SK-N-SH treated with all-trans-retinoic acid at 6 μM for 48 hours (cell line): ENCODE measurements around the gene DDIT4L.

Source experiments
- ARNTL ChIP-seq: fragments of 450-650 bp; formaldehyde crosslinking; IDR thresholded peaks from 2 replicates; pipeline ENCODE4 v1.5.0; 2020; ENCODE audit warnings: low read depth, mild to moderate bottlenecking, moderate library complexity, borderline replicate concordance
- BACH2 ChIP-seq: fragments of 250-450 bp; sonication (Bioruptor Pico); IDR thresholded peaks from 2 replicates; pipeline ENCODE4 v1.9.0; 2021; ENCODE audit warnings: mild to moderate bottlenecking, borderline replicate concordance
- GLIS3 ChIP-seq: fragments of 250-450 bp; sonication (Bioruptor Pico); IDR thresholded peaks from 2 replicates; pipeline ENCODE4 v1.5.0; 2020; ENCODE audit warnings: mild to moderate bottlenecking, moderate library complexity
- ISL1 ChIP-seq: fragments of 250-450 bp; sonication (Bioruptor Pico); IDR thresholded peaks from 2 replicates; pipeline ENCODE4 v2.1.2; 2022; ENCODE audit warnings: mild to moderate bottlenecking, moderate library complexity
- RARB ChIP-seq: fragments of 250-450 bp; sonication (Bioruptor Pico); IDR thresholded peaks from 2 replicates; pipeline ENCODE4 v1.8.0; 2021; ENCODE audit warnings: mild to moderate bottlenecking, moderate library complexity
- TCF4 ChIP-seq: fragments of 250-450 bp; sonication (Bioruptor Pico); IDR thresholded peaks from 2 replicates; pipeline ENCODE4 v1.8.0; 2021; ENCODE audit warnings: mild to moderate bottlenecking, moderate library complexity, borderline replicate concordance
- TOX ChIP-seq: fragments of 250-450 bp; sonication (Bioruptor Pico); IDR thresholded peaks from 2 replicates; pipeline ENCODE4 v1.8.0; 2021; ENCODE audit warnings: mild to moderate bottlenecking, moderate library complexity, borderline replicate concordance
- ZFP30 ChIP-seq: fragments of 450-650 bp; formaldehyde crosslinking; IDR thresholded peaks from 2 replicates; pipeline ENCODE4 v1.5.0; 2022; ENCODE audit warnings: mild to moderate bottlenecking, moderate library complexity
- TF ChIP-seq, protein P1 (sequence below): fragments of 250-450 bp; sonication (Bioruptor Pico); IDR thresholded peaks from 2 replicates; pipeline ENCODE4 v1.5.1; 2020; ENCODE audit warnings: low read depth, mild to moderate bottlenecking, moderate library complexity
- TF ChIP-seq, protein P2 (sequence below): fragments of 250-450 bp; sonication (Bioruptor Pico); IDR thresholded peaks from 2 replicates; pipeline ENCODE4 v1.5.1; 2021; ENCODE audit warnings: mild to moderate bottlenecking, moderate library complexity
- TF ChIP-seq, protein P3 (sequence below): fragments of 250-450 bp; sonication (Bioruptor Pico); IDR thresholded peaks from 2 replicates; pipeline ENCODE4 v1.5.0; 2020; ENCODE audit warnings: mild to moderate bottlenecking, moderate library complexity
- TF ChIP-seq, protein P4 (sequence below): fragments of 250-450 bp; sonication (Bioruptor Pico); IDR thresholded peaks from 2 replicates; pipeline ENCODE4 v1.8.0; 2021; ENCODE audit warnings: low read depth, mild to moderate bottlenecking, moderate library complexity, borderline replicate concordance

DNA sequence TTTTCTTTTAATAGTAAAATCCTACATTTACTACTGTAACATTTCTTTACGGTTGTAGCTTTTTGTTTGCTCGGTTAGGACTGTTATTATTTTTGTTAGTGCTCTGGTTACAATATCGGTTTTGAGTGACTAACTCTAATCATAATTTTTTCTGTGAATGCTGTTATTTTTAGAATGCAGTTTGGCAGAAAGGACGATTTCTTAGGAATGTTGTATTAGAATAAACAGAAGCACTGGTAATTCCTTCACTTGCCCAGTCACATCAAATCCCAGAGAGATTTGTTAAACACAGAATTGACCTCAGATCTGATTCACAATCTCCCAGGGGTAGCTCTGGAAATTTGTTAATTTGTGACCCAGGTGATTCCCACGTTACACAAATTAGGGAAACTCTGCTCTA, 21.7 kb downstream of the DDIT4L start:
- TF ChIP-seq TCF4 (CRISPR knock-in tag) (no peak), GLIS3 (CRISPR knock-in tag) (no peak), TOX (CRISPR knock-in tag) (no peak), ARNTL (CRISPR knock-in tag) (no peak), ISL1 (CRISPR knock-in tag) (no peak), RARB (no peak), ZFP30 (CRISPR knock-in tag) (no peak), BACH2 (CRISPR knock-in tag) (no peak)
- TF ChIP-seq, protein P1, sequence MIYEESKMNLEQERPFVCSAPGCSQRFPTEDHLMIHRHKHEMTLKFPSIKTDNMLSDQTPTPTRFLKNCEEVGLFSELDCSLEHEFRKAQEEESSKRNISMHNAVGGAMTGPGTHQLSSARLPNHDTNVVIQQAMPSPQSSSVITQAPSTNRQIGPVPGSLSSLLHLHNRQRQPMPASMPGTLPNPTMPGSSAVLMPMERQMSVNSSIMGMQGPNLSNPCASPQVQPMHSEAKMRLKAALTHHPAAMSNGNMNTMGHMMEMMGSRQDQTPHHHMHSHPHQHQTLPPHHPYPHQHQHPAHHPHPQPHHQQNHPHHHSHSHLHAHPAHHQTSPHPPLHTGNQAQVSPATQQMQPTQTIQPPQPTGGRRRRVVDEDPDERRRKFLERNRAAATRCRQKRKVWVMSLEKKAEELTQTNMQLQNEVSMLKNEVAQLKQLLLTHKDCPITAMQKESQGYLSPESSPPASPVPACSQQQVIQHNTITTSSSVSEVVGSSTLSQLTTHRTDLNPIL (CRISPR knock-in tag) = no peak
- TF ChIP-seq, protein P2, sequence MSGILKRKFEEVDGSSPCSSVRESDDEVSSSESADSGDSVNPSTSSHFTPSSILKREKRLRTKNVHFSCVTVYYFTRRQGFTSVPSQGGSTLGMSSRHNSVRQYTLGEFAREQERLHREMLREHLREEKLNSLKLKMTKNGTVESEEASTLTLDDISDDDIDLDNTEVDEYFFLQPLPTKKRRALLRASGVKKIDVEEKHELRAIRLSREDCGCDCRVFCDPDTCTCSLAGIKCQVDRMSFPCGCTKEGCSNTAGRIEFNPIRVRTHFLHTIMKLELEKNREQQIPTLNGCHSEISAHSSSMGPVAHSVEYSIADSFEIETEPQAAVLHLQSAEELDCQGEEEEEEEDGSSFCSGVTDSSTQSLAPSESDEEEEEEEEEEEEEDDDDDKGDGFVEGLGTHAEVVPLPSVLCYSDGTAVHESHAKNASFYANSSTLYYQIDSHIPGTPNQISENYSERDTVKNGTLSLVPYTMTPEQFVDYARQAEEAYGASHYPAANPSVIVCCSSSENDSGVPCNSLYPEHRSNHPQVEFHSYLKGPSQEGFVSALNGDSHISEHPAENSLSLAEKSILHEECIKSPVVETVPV = no peak
- TF ChIP-seq, protein P3, sequence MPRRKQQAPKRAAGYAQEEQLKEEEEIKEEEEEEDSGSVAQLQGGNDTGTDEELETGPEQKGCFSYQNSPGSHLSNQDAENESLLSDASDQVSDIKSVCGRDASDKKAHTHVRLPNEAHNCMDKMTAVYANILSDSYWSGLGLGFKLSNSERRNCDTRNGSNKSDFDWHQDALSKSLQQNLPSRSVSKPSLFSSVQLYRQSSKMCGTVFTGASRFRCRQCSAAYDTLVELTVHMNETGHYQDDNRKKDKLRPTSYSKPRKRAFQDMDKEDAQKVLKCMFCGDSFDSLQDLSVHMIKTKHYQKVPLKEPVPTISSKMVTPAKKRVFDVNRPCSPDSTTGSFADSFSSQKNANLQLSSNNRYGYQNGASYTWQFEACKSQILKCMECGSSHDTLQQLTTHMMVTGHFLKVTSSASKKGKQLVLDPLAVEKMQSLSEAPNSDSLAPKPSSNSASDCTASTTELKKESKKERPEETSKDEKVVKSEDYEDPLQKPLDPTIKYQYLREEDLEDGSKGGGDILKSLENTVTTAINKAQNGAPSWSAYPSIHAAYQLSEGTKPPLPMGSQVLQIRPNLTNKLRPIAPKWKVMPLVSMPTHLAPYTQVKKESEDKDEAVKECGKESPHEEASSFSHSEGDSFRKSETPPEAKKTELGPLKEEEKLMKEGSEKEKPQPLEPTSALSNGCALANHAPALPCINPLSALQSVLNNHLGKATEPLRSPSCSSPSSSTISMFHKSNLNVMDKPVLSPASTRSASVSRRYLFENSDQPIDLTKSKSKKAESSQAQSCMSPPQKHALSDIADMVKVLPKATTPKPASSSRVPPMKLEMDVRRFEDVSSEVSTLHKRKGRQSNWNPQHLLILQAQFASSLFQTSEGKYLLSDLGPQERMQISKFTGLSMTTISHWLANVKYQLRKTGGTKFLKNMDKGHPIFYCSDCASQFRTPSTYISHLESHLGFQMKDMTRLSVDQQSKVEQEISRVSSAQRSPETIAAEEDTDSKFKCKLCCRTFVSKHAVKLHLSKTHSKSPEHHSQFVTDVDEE (CRISPR knock-in tag) = no peak
- TF ChIP-seq, protein P4, sequence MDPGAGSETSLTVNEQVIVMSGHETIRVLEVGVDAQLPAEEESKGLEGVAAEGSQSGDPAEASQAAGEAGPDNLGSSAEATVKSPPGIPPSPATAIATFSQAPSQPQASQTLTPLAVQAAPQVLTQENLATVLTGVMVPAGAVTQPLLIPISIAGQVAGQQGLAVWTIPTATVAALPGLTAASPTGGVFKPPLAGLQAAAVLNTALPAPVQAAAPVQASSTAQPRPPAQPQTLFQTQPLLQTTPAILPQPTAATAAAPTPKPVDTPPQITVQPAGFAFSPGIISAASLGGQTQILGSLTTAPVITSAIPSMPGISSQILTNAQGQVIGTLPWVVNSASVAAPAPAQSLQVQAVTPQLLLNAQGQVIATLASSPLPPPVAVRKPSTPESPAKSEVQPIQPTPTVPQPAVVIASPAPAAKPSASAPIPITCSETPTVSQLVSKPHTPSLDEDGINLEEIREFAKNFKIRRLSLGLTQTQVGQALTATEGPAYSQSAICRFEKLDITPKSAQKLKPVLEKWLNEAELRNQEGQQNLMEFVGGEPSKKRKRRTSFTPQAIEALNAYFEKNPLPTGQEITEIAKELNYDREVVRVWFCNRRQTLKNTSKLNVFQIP (CRISPR knock-in tag) = no peak
